ENCODE data around the gene ZNF750.

GRCh38 chr17:82799591-82799990, 40.2 kb downstream of the ZNF750 start:
- TF ChIP-seq PPARA (CRISPR knock-in tag; IDR thresholded peaks at IDR 0.05; ENCODE audit: borderline replicate concordance) = no peak
- TF ChIP-seq ZC3H10 (CRISPR knock-in tag; IDR thresholded peaks at IDR 0.05) = no peak
- no peak for TF ChIP-seq TSHZ2 (CRISPR knock-in tag; IDR thresholded peaks at IDR 0.05)
